Left ventricle myocardium inferior (tissue), 1 donor: ENCODE data around the gene CACNA1I. TPM values are rescaled to one million over a fixed set of nuclear protein-coding genes. Genes with fewer than 3 reads are reported as not detected.

Source experiments
- DNase-seq: peaks from one replicate; pipeline ENCODE4 v3.0.0-alpha.2; 2020
- H3K27ac ChIP-seq: fragments of 200-600 bp; replicated peaks from 2 replicates; pipeline ENCODE4 v1.8.0; 2021
- H3K27me3 ChIP-seq: fragments of 200-600 bp; 2 replicates; pipeline ENCODE4 v1.8.0; 2021; ENCODE audit warnings: low read depth
- H3K36me3 ChIP-seq: fragments of 200-600 bp; 2 replicates; pipeline ENCODE4 v1.8.0; 2021
- H3K4me1 ChIP-seq: fragments of 200-600 bp; 2 replicates; pipeline ENCODE4 v1.8.0; 2021
- H3K4me3 ChIP-seq: fragments of 200-600 bp; 2 replicates; pipeline ENCODE4 v1.8.0; 2021; ENCODE audit warnings: mild to moderate bottlenecking, moderate library complexity
- H3K9me3 ChIP-seq: fragments of 200-600 bp; replicated peaks from 2 replicates; pipeline ENCODE4 v1.8.0; 2021
- CTCF ChIP-seq: fragments of 200-600 bp; IDR thresholded peaks from 2 replicates; pipeline ENCODE4 v1.8.0; 2021; ENCODE audit warnings: antibody characterized with exemption, mild to moderate bottlenecking, borderline replicate concordance
- intact Hi-C: fragments of 100-400 bp; cut with micrococcal nuclease; formaldehyde crosslinking; loops from one replicate; pipeline ENCODE4 v1.11.0; 2022
- total RNA-seq: library from RNA; stranded (reverse); fragmentation: NEBNext Ultra II Directional; extraction: Animal tissue kit (Norgen Biotek cat#: 25700); gene quantifications from one replicate; pipeline ENCODE4 v1.2.1, GENCODE V29; 2021
- donor health status: DM: no; HTN: yes; CAD: no; lungs with severe emphysema.

Gene CACNA1I
- total RNA-seq, 1 donor from 2014 or later, result 0.05 TPM

GRCh38 chr22:39536711-39537110 is 33.8 kb upstream of the CACNA1I start:
- no peak for TF ChIP-seq CTCF
- Histone ChIP-seq H3K36me3 (no peaks in the 10 kb centered on the region), H3K4me1 (peaks cover 20% of the 10 kb centered on the region), H3K9me3 (no peaks in the 10 kb centered on the region), H3K4me3 (no peak overlapping the region), H3K27me3 (no peaks in the 10 kb centered on the region), H3K27ac (no peak overlapping the region)
- intact Hi-C loops, result loop anchor here (5.0 kb wide), 1 partner anchor 486 kb away; no protein-coding TSS in a partner anchor
- DNase-seq, result no peak

- H3K27ac ChIP-seq, result no peak overlapping the region
- peaks cover 12% of the 10 kb centered on the region for H3K4me1 ChIP-seq
- peaks cover 9% of the 10 kb centered on the region for H3K27me3 ChIP-seq
- DNase-seq, result no peak
- no peaks in the 10 kb centered on the region for H3K9me3 ChIP-seq
- no peaks in the 10 kb centered on the region for H3K36me3 ChIP-seq
- no peak overlapping the region for H3K4me3 ChIP-seq
- TF ChIP-seq CTCF, result no peak
- intact Hi-C loops, result loop anchor here (5.0 kb wide), 1 partner anchor 484 kb away; no protein-coding TSS in a partner anchor
Measured at GRCh38 chr22:39537975-39538374, 32.6 kb upstream of the CACNA1I start.

GRCh38 chr22:39543095-39543494 is 27.5 kb upstream of the CACNA1I start:
- DNase-seq, result no peak
- Histone ChIP-seq H3K9me3 (no peaks in the 10 kb centered on the region), H3K27ac (no peak overlapping the region), H3K4me3 (no peak overlapping the region), H3K4me1 (no peaks in the 10 kb centered on the region), H3K36me3 (no peaks in the 10 kb centered on the region), H3K27me3 (peaks cover 56% of the 10 kb centered on the region)
- peak; percentile 15 for TF ChIP-seq CTCF
- intact Hi-C loops, result no loop called here

- no peak for DNase-seq
- H3K4me3 ChIP-seq, result no peak overlapping the region
- H3K9me3 ChIP-seq, result no peaks in the 10 kb centered on the region
- H3K36me3 ChIP-seq, result no peaks in the 10 kb centered on the region
- H3K27me3 ChIP-seq, result peaks cover 82% of the 10 kb centered on the region
- no peak for TF ChIP-seq CTCF
- intact Hi-C loops, result no loop called here
- H3K27ac ChIP-seq, result no peak overlapping the region
- H3K4me1 ChIP-seq, result no peaks in the 10 kb centered on the region
Measured at GRCh38 chr22:39545386-39546365, 24.9 kb upstream of the CACNA1I start.

GRCh38 chr22:39546889-39547586 is 23.5 kb upstream of the CACNA1I start:
- H3K4me1 ChIP-seq, result no peaks in the 10 kb centered on the region
- intact Hi-C loops, result no loop called here
- H3K27me3 ChIP-seq, result peaks cover 95% of the 10 kb centered on the region
- no peak for DNase-seq
- no peak overlapping the region for H3K4me3 ChIP-seq
- no peaks in the 10 kb centered on the region for H3K36me3 ChIP-seq
- no peak for TF ChIP-seq CTCF
- no peaks in the 10 kb centered on the region for H3K9me3 ChIP-seq
- H3K27ac ChIP-seq, result no peak overlapping the region
